Activated T-cell treated with anti-CD3 and anti-CD28 coated beads, Interleukin-2, amount 50 U/mL, for 4 hours (primary cell): ENCODE measurements around the gene HNRNPAB. TPM values are rescaled to one million over a fixed set of nuclear protein-coding genes. Genes with fewer than 3 reads are reported as not detected.
"Not testable (repeated sequence)": the region's sequence is repeated elsewhere in the genome, so short reads cannot be mapped to it uniquely, and the experiment has no call there.

ENCODE experiments used
- ATAC-seq, 2 donors: fragments of 200-7000 bp; cut with Tn5 transposase; one replicate each; pipeline ENCODE4 v1.10.0; 2021
- DNase-seq: peaks from one replicate; pipeline ENCODE4 v3.0.0-alpha.2; 2020
- H3K27me3 Mint-ChIP-seq: one replicate; pipeline ENCODE4 v1.8.0; 2021; ENCODE audit warnings: low read depth, mixed read lengths
- H3K36me3 Mint-ChIP-seq: one replicate; pipeline ENCODE4 v1.8.0; 2022; ENCODE audit warnings: mixed read lengths; ENCODE audit not compliant: insufficient read depth
- H3K4me1 Mint-ChIP-seq: one replicate; pipeline ENCODE4 v1.8.0; 2021; ENCODE audit warnings: low read depth, mixed read lengths
- H3K4me3 Mint-ChIP-seq: one replicate; pipeline ENCODE4 v1.8.0; 2021; ENCODE audit warnings: mild to moderate bottlenecking, moderate library complexity, mixed read lengths
- H3K9me3 Mint-ChIP-seq: one replicate; pipeline ENCODE4 v1.8.0; 2021; ENCODE audit warnings: mixed read lengths
- total RNA-seq, 3 donors: library from RNA; stranded (reverse); gene quantifications; one replicate each; pipeline ENCODE4 v1.2.1, GENCODE V29; 2021

The HNRNPAB gene
- total RNA-seq, 3 donors from 2014 or later: 646 to 699 (median 679) TPM

- peaks cover 14% of the 10 kb centered on the region for H3K4me1 Mint-ChIP-seq
- H3K4me3 Mint-ChIP-seq: no peak overlapping the region
- ATAC-seq (no peak), DNase-seq (no peak)
- no peaks in the 10 kb centered on the region for H3K36me3 Mint-ChIP-seq
- no peaks in the 10 kb centered on the region for H3K9me3 Mint-ChIP-seq
- H3K27me3 Mint-ChIP-seq: no peaks in the 10 kb centered on the region
Measured at GRCh38 chr5:178246624-178247279, 42.4 kb downstream of the HNRNPAB start.

- no peaks in the 10 kb centered on the region for H3K9me3 Mint-ChIP-seq
- H3K36me3 Mint-ChIP-seq: no peaks in the 10 kb centered on the region
- no peak overlapping the region for H3K4me3 Mint-ChIP-seq
- peak; percentile 20 for DNase-seq
- H3K27me3 Mint-ChIP-seq: no peaks in the 10 kb centered on the region
- peaks cover 10% of the 10 kb centered on the region for H3K4me1 Mint-ChIP-seq
- peak; percentile 70 to 78 for ATAC-seq
Measured at GRCh38 chr5:178247481-178248456, 43.4 kb downstream of the HNRNPAB start.

- Mint-ChIP-seq H3K9me3 (no peaks in the 10 kb centered on the region), H3K4me3 (no peak overlapping the region), H3K27me3 (no peaks in the 10 kb centered on the region), H3K36me3 (no peaks in the 10 kb centered on the region), H3K4me1 (peaks cover 10% of the 10 kb centered on the region)
- ATAC-seq (no peak), DNase-seq (no peak)
Measured at GRCh38 chr5:178248750-178249149, 44.4 kb downstream of the HNRNPAB start.

GRCh38 chr5:178249191-178249989 is 45.1 kb downstream of the HNRNPAB start:
- no peaks in the 10 kb centered on the region for H3K36me3 Mint-ChIP-seq
- ATAC-seq (peak; percentile 41 to 76), DNase-seq (no peak)
- no peaks in the 10 kb centered on the region for H3K27me3 Mint-ChIP-seq
- H3K4me3 Mint-ChIP-seq: no peak overlapping the region
- peaks cover 10% of the 10 kb centered on the region for H3K4me1 Mint-ChIP-seq
- H3K9me3 Mint-ChIP-seq: no peaks in the 10 kb centered on the region

- no peak overlapping the region for H3K4me3 Mint-ChIP-seq
- ATAC-seq: no peak
- H3K9me3 Mint-ChIP-seq: no peaks in the 10 kb centered on the region
- no peak for DNase-seq
- H3K4me1 Mint-ChIP-seq: peaks cover 10% of the 10 kb centered on the region
- no peaks in the 10 kb centered on the region for H3K27me3 Mint-ChIP-seq
- no peaks in the 10 kb centered on the region for H3K36me3 Mint-ChIP-seq
Measured at GRCh38 chr5:178250263-178250662, 45.9 kb downstream of the HNRNPAB start.

GRCh38 chr5:178252258-178252657 is 47.9 kb downstream of the HNRNPAB start:
- Mint-ChIP-seq H3K4me3 (no peak overlapping the region), H3K36me3 (no peaks in the 10 kb centered on the region), H3K4me1 (peaks cover 10% of the 10 kb centered on the region), H3K9me3 (no peaks in the 10 kb centered on the region), H3K27me3 (no peaks in the 10 kb centered on the region)
- DNase-seq (no peak), ATAC-seq (no peak)

GRCh38 chr5:178253632-178254031 is 49.3 kb downstream of the HNRNPAB start:
- not testable (repeated sequence) for H3K27me3 Mint-ChIP-seq, H3K9me3 Mint-ChIP-seq, DNase-seq, H3K4me1 Mint-ChIP-seq, ATAC-seq, H3K4me3 Mint-ChIP-seq, H3K36me3 Mint-ChIP-seq

GRCh38 chr5:178256746-178257145 is 52.4 kb downstream of the HNRNPAB start:
- no peak for ATAC-seq
- Mint-ChIP-seq H3K4me3 (no peak overlapping the region), H3K36me3 (no peaks in the 10 kb centered on the region), H3K9me3 (no peaks in the 10 kb centered on the region), H3K27me3 (no peaks in the 10 kb centered on the region), H3K4me1 (no peaks in the 10 kb centered on the region)
- no peak for DNase-seq

GRCh38 chr5:178257650-178258049 is 53.3 kb downstream of the HNRNPAB start:
- Mint-ChIP-seq H3K4me1 (no peaks in the 10 kb centered on the region), H3K36me3 (no peaks in the 10 kb centered on the region)
- ATAC-seq: no peak

GRCh38 chr5:178259623-178260536 is 55.5 kb downstream of the HNRNPAB start:
- no peak for DNase-seq

More at GRCh38 chr5:178257650-178258049, 53.3 kb downstream of the HNRNPAB start:
- Mint-ChIP-seq H3K4me3 (no peak overlapping the region), H3K27me3 (no peaks in the 10 kb centered on the region), H3K9me3 (no peaks in the 10 kb centered on the region)
- no peak for DNase-seq

More at GRCh38 chr5:178259623-178260536, 55.5 kb downstream of the HNRNPAB start:
- no peak for ATAC-seq
- H3K27me3 Mint-ChIP-seq: no peaks in the 10 kb centered on the region
- peaks cover 6% of the 10 kb centered on the region for H3K9me3 Mint-ChIP-seq
- no peaks in the 10 kb centered on the region for H3K36me3 Mint-ChIP-seq
- no peaks in the 10 kb centered on the region for H3K4me1 Mint-ChIP-seq
- H3K4me3 Mint-ChIP-seq: no peak overlapping the region

Other genes with a start within 250 kb of the HNRNPAB start
- not detected for gene PROP1, start 208.3 kb upstream of the HNRNPAB start, total RNA-seq
- gene N4BP3, start 91.0 kb upstream of the HNRNPAB start, total RNA-seq: 1 to 10 TPM; 6.4 to 7.8 (median 7.6) TPM
- 10 to 100 TPM; 34.6 to 41.2 (median 35.8) TPM for gene RMND5B, start 73.5 kb upstream of the HNRNPAB start, total RNA-seq
- gene NHP2, start 50.6 kb upstream of the HNRNPAB start, total RNA-seq: 100 to 1,000 TPM; 373 to 417 (median 409) TPM
- not detected for gene GMCL2, start 17.2 kb upstream of the HNRNPAB start, total RNA-seq
- 10 to 100 TPM; 46.7 to 53.2 (median 49.7) TPM for gene PHYKPL, start 28.3 kb downstream of the HNRNPAB start, total RNA-seq